ENCODE measurements around the gene TTC22.

DNA sequence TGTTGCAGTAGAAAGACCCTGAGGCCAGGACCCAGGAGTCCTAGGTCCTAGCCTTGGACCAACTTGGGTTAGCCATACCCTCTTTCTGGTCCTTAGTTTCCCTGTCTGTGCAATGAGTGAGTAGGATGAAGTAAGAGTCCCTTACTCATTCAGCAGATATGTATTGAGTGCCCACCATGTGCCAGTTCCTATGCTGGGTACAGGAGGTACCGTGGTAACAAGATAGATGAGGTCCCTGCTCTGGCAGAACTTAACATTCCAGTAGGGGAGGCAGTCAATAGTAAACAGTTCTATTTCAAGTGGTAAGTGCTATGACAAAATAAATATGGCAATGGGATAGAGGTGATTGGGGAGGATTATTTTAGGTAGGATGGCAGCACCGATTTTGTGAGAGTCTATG, 18.5 kb downstream of the TTC22 start:
- TF ChIP-seq, protein P1, sequence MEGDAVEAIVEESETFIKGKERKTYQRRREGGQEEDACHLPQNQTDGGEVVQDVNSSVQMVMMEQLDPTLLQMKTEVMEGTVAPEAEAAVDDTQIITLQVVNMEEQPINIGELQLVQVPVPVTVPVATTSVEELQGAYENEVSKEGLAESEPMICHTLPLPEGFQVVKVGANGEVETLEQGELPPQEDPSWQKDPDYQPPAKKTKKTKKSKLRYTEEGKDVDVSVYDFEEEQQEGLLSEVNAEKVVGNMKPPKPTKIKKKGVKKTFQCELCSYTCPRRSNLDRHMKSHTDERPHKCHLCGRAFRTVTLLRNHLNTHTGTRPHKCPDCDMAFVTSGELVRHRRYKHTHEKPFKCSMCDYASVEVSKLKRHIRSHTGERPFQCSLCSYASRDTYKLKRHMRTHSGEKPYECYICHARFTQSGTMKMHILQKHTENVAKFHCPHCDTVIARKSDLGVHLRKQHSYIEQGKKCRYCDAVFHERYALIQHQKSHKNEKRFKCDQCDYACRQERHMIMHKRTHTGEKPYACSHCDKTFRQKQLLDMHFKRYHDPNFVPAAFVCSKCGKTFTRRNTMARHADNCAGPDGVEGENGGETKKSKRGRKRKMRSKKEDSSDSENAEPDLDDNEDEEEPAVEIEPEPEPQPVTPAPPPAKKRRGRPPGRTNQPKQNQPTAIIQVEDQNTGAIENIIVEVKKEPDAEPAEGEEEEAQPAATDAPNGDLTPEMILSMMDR (conservative IDR thresholded peaks at IDR 0.05; ENCODE audit: low read length): no peak
- TF ChIP-seq EZH2phosphoT487 (IDR thresholded peaks at IDR 0.05; ENCODE audit: borderline replicate concordance): no peak
